HG03432 (cell line): ENCODE results near the gene GPR32.
"Not testable (repeated sequence)": the region's sequence is repeated elsewhere in the genome, so short reads cannot be mapped to it uniquely, and the experiment has no call there.

Source experiments
- ATAC-seq: cut with Tn5 transposase; IDR thresholded peaks from one replicate; pipeline ENCODE4 v1.9.1; 2021; ENCODE audit warnings: mild to moderate bottlenecking, moderate library complexity; ENCODE audit not compliant: unreplicated experiment

Gene GPR32

GRCh38 chr19:50797781-50798658 is 27.8 kb downstream of the GPR32 start:
- no peak for ATAC-seq

- no peak for ATAC-seq
Measured at GRCh38 chr19:50798659-50799546, 28.6 kb downstream of the GPR32 start.

- no peak for ATAC-seq
Measured at GRCh38 chr19:50799547-50799851, 29.2 kb downstream of the GPR32 start.

GRCh38 chr19:50801107-50801506 is 30.8 kb downstream of the GPR32 start:
- no peak for ATAC-seq

- ATAC-seq = peak; percentile 15
Measured at GRCh38 chr19:50803633-50804419, 33.6 kb downstream of the GPR32 start.

GRCh38 chr19:50804420-50805272 is 34.4 kb downstream of the GPR32 start:
- ATAC-seq = peak; percentile 90

GRCh38 chr19:50808856-50809255 is 38.6 kb downstream of the GPR32 start:
- ATAC-seq = no peak

- not testable (repeated sequence) for ATAC-seq
Measured at GRCh38 chr19:50811622-50812238, 41.5 kb downstream of the GPR32 start.

- no peak for ATAC-seq
Measured at GRCh38 chr19:50812474-50812873, 42.2 kb downstream of the GPR32 start.

GRCh38 chr19:50814883-50815282 is 44.6 kb downstream of the GPR32 start:
- no peak for ATAC-seq

GRCh38 chr19:50815439-50815838 is 45.2 kb downstream of the GPR32 start:
- no peak for ATAC-seq

GRCh38 chr19:50817941-50818858 is 47.9 kb downstream of the GPR32 start:
- peak; percentile 56 for ATAC-seq

- no peak for ATAC-seq
Measured at GRCh38 chr19:50818859-50819472, 48.7 kb downstream of the GPR32 start.

GRCh38 chr19:50819636-50820035 is 49.4 kb downstream of the GPR32 start:
- ATAC-seq = no peak

GRCh38 chr19:50820086-50820485 is 49.8 kb downstream of the GPR32 start:
- no peak for ATAC-seq

GRCh38 chr19:50820549-50821247 is 50.4 kb downstream of the GPR32 start:
- no peak for ATAC-seq

- ATAC-seq = no peak
Measured at GRCh38 chr19:50821248-50821612, 51.0 kb downstream of the GPR32 start.
